NT2/D1 (cell line): ENCODE data around the gene CEP135.

ENCODE experiments used
- YY1 ChIP-seq: IDR thresholded peaks from 2 replicates; pipeline ENCODE4 v1.6.1; 2011; ENCODE audit not compliant: insufficient read length, insufficient read depth
- ZNF274 ChIP-seq: IDR thresholded peaks from 2 replicates; pipeline ENCODE4 v1.6.1; 2011; ENCODE audit warnings: mild to moderate bottlenecking, low read depth, low read length

- TF ChIP-seq YY1 (no peak), ZNF274 (no peak)
Measured at GRCh38 chr4:55977811-55978210, 29.1 kb downstream of the CEP135 start.
